ENCODE measurements around the gene ANKHD1. TPM values are rescaled to one million over a fixed set of nuclear protein-coding genes. Genes with fewer than 3 reads are reported as not detected.

Gene ANKHD1
- total RNA-seq, 4 donors from 2014 or later: 128 to 177 (median 143) TPM

- TF ChIP-seq CTCF (IDR thresholded peaks at IDR 0.05; ENCODE audit: low read depth): no peak
These were observed 18.8 kb upstream of the ANKHD1 start for GRCh38 chr5:140382866-140383265.

DNA sequence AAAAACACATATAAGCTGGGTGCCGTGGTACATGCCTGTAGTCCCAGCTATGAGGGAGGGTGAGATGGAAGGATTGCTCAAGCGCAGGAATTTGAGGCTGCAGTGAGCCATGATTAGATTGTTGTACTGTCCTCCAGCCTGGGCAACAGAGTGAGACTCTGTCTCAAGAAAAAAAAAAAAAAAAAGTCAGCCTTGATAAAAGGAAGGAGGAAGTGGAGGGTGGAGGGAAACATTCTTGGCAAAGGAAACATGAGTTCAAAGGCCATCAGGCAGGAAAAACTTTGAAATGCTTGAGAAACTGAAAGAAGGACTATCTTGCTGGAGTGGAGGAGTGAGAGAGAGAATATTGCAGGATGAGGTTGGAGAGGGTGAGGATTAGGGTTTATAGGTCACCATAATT, 18.3 kb upstream of the ANKHD1 start:
- no peak for TF ChIP-seq CTCF (IDR thresholded peaks at IDR 0.05; ENCODE audit: low read depth)

- TF ChIP-seq CTCF (IDR thresholded peaks at IDR 0.05; ENCODE audit: low read depth): no peak
These were observed 13.6 kb upstream of the ANKHD1 start for GRCh38 chr5:140388052-140388451.

DNA sequence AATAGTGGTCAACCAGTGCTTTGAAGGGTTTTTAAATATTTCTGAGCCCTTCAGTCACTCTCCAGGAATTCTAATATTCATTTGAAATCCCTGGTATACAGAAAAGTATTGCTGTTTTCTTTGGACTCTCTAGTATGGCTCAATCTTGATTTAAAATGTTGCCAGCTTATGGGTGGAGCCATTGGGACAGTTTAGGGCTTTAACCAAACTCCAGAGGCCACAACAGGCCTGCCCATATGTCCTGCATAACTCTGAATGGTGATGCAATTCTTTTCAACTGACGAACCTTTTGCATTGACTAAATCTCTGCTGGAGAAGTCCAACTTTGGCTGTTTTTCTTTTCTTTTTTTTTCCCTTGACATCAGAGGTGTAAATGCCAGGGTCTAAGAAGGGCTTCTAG, 10.3 kb upstream of the ANKHD1 start:
- no peak for TF ChIP-seq CTCF (IDR thresholded peaks at IDR 0.05; ENCODE audit: low read depth)

- no peak for TF ChIP-seq CTCF (IDR thresholded peaks at IDR 0.05; ENCODE audit: low read depth)
These were observed 9.9 kb upstream of the ANKHD1 start for GRCh38 chr5:140391732-140392131.

- TF ChIP-seq CTCF (IDR thresholded peaks at IDR 0.05; ENCODE audit: low read depth): no peak
These were observed 7.9 kb upstream of the ANKHD1 start for GRCh38 chr5:140393738-140394137.

- no peak for TF ChIP-seq CTCF (IDR thresholded peaks at IDR 0.05; ENCODE audit: low read depth)
These were observed 3.2 kb upstream of the ANKHD1 start for GRCh38 chr5:140398379-140398811.
